GM12878 (cell line): ENCODE data around the gene GNA14. TPM values are rescaled to one million over a fixed set of nuclear protein-coding genes. Genes with fewer than 3 reads are reported as not detected.
"Not testable (repeated sequence)": the region's sequence is repeated elsewhere in the genome, so short reads cannot be mapped to it uniquely, and the experiment has no call there.

Source experiments
- ATAC-seq: fragments of 200-7000 bp; cut with Tn5 transposase; 3 replicates; pipeline ENCODE4 v1.9.1; 2020; ENCODE audit warnings: mild to moderate bottlenecking, moderate library complexity
- BruUV-seq: library from RNA; stranded (reverse); fragments of 400-500 nt; replicated peaks from 2 replicates; lab custom pipeline; 2021; lab: Mats Ljungman, UMichigan
- CTCF ChIA-PET: fragments of 300-600 bp; sonication (Branson Sonifier 250); formaldehyde crosslinking; extraction: SDS; loops from one replicate; lab custom pipeline; 2021; ENCODE audit warnings: inconsistent platforms; lab: Yijun Ruan, JAX
- POLR2A ChIA-PET: fragments of 350-600 bp; formaldehyde crosslinking; extraction: SDS; loops from one replicate; lab custom pipeline; 2021; ENCODE audit warnings: inconsistent platforms; lab: Charles Lee
- RAD21 ChIA-PET: fragments of 300-600 bp; sonication (Branson Sonifier 250); formaldehyde crosslinking; loops from one replicate; lab custom pipeline; 2023; ENCODE audit warnings: antibody characterized with exemption; ENCODE audit not compliant: unreplicated experiment; lab: Charles Lee
- SMC1A ChIA-PET: fragments of 300-600 bp; sonication (Branson Sonifier 250); formaldehyde crosslinking; loops from one replicate; lab custom pipeline; 2023; ENCODE audit not compliant: unreplicated experiment, uncharacterized antibody; lab: Charles Lee
- DNase-seq: peaks from one replicate; pipeline ENCODE4 v3.0.0-alpha.2; 2011; ENCODE audit warnings: low read depth, low spot score
- FAIRE-seq: peaks from 3 replicates; lab custom pipeline; 2011; peaks lifted over from hg19 to GRCh38; lab: Jason Lieb, UNC
- H2AFZ ChIP-seq: 2 replicates; pipeline ENCODE4 v1.6.0; 2011; ENCODE audit warnings: low read depth, low read length, control low read depth; ENCODE audit not compliant: control insufficient read depth
- H3K27ac ChIP-seq: 2 replicates; pipeline ENCODE4 v1.5.1; 2011; ENCODE audit warnings: control low read depth; ENCODE audit not compliant: control insufficient read depth, insufficient read depth
- H3K27me3 ChIP-seq, 2 experiments: replicated peaks in 1 of 2; 2 replicates each; pipeline versions ENCODE4 v1.6.0 to v1.6.1; 2011; ENCODE audit warnings: low read length in 1 of 2; ENCODE audit not compliant: control insufficient read depth in 2 of 2, insufficient read depth in 2 of 2
- H3K36me3 ChIP-seq, 2 experiments: 2 replicates each; pipeline ENCODE4 v1.5.1; 2011; ENCODE audit warnings: low read length in 1 of 2; ENCODE audit not compliant: control insufficient read depth in 2 of 2, insufficient read depth in 2 of 2
- H3K4me1 ChIP-seq: 2 replicates; pipeline ENCODE4 v1.6.1; 2011; ENCODE audit warnings: mild to moderate bottlenecking, low read length, moderate library complexity, mixed read lengths; ENCODE audit not compliant: control insufficient read depth, insufficient read depth
- H3K4me2 ChIP-seq: 2 replicates; pipeline ENCODE4 v1.6.0; 2011; ENCODE audit warnings: control low read depth; ENCODE audit not compliant: control insufficient read depth, insufficient read depth
- H3K4me3 ChIP-seq: fragments of 200-600 bp; sonication (generic); 2 replicates; pipeline ENCODE4 v1.5.1; 2016
- H3K79me2 ChIP-seq: 2 replicates; pipeline ENCODE4 v1.6.0; 2011; ENCODE audit warnings: low read length; ENCODE audit not compliant: control insufficient read depth, insufficient read depth
- H3K9ac ChIP-seq: 2 replicates; pipeline ENCODE4 v1.8.0; 2011; ENCODE audit warnings: low read length, control low read depth, mixed read lengths; ENCODE audit not compliant: control insufficient read depth, insufficient read depth
- H3K9me3 ChIP-seq: replicated peaks from 3 replicates; pipeline ENCODE4 v1.5.1; 2011; ENCODE audit warnings: mild to moderate bottlenecking, low read length; ENCODE audit not compliant: control insufficient read depth, insufficient read depth
- H4K20me1 ChIP-seq: 2 replicates; pipeline ENCODE4 v1.6.0; 2011; ENCODE audit not compliant: control insufficient read depth, insufficient read depth
- E4F1 ChIP-seq: fragments of 450-650 bp; IDR thresholded peaks from 2 replicates; pipeline ENCODE4 v1.6.1; 2018; ENCODE audit warnings: borderline replicate concordance, mild to moderate bottlenecking; ENCODE audit not compliant: partially characterized antibody
- FOS ChIP-seq: IDR thresholded peaks from 3 replicates; pipeline ENCODE4 v1.6.1; 2011; ENCODE audit warnings: borderline replicate concordance; ENCODE audit not compliant: insufficient read length; ENCODE audit errors: extremely low read depth
- GABPA ChIP-seq: IDR thresholded peaks from 2 replicates; pipeline ENCODE4 v1.6.1; 2014; ENCODE audit warnings: antibody characterized with exemption, low read depth, mild to moderate bottlenecking, inconsistent platforms
- MEF2A ChIP-seq: IDR thresholded peaks from 2 replicates; pipeline ENCODE4 v1.6.1; 2011; ENCODE audit warnings: low read depth, mild to moderate bottlenecking, low read length, moderate library complexity; ENCODE audit not compliant: insufficient read depth
- MEF2B ChIP-seq: fragments of 450-650 bp; IDR thresholded peaks from 2 replicates; pipeline ENCODE4 v1.6.1; 2018; ENCODE audit warnings: mild to moderate bottlenecking, moderate library complexity; ENCODE audit not compliant: partially characterized antibody, poor library complexity, severe bottlenecking
- POLR2AphosphoS2 ChIP-seq: IDR thresholded peaks from 2 replicates; pipeline ENCODE4 v1.6.1; 2011; ENCODE audit warnings: low read depth, mild to moderate bottlenecking, low read length, improper control_type of control experiment, moderate library complexity
- WGBS: methylation state at CpG from one replicate; pipeline ENCODE4 v1.1.6; 2016; ENCODE audit warnings: low lambda C conversion rate; ENCODE audit not compliant: insufficient replicate concordance, insufficient coverage; ENCODE audit errors: missing lambda C conversion rate; 5-methylcytosine and 5-hydroxymethylcytosine counted together
- in situ Hi-C: fragments of 300-500 bp; cut with MboI; formaldehyde crosslinking; loops from 9 replicates; pipeline ENCODE4 v1.14.3; 2018; ENCODE audit warnings: mixed read lengths
- intact Hi-C: fragments of 100-400 bp; cut with micrococcal nuclease; formaldehyde crosslinking; loops from one replicate; pipeline ENCODE4 v1.14.2; 2022; ENCODE audit not compliant: unreplicated experiment
- polyA plus RNA-seq, 11 experiments: library from polyadenylated mRNA; depleted of rRNA in 4 of 11; unstranded in 6 of 11; stranded (reverse) in 5 of 11; fragments of >200 nt; fragmentation: Nextera tagmentation in 4 of 11; fragmentation: Illumina TruSeq in 1 of 11; extraction: Ambion mirVana in 4 of 11; extraction: Trizol in 1 of 11; gene quantifications; 1 replicate in 1 of 11; 2 replicates in 10 of 11; pipeline versions ENCODE4 v1.2.1 to v1.2.3, GENCODE V29; 2011 to 2016; ENCODE audit warnings: inconsistent platforms in 2 of 11, missing spikeins in 2 of 11, low read depth in 1 of 11
- total RNA-seq, 4 experiments: library from RNA; depleted of rRNA in 3 of 4; stranded (reverse); fragments of >200 nt in 3 of 4; fragmentation: Illumina TruSeq in 1 of 4; extraction: Trizol in 1 of 4; gene quantifications; 2 replicates each; pipeline versions ENCODE4 v1.2.1 to v1.2.3, GENCODE V29; 2013 to 2021
- TF ChIP-seq, protein P1 (sequence below): fragments of 450-650 bp; conservative IDR thresholded peaks from 2 replicates; pipeline ENCODE4 v1.6.1; 2017; ENCODE audit warnings: mild to moderate bottlenecking, moderate library complexity
- TF ChIP-seq, protein P2 (sequence below): fragments of 450-650 bp; IDR thresholded peaks from 2 replicates; pipeline ENCODE4 v1.6.1; 2016; ENCODE audit warnings: mild to moderate bottlenecking

GNA14 gene
- total and polyA plus RNA-seq, 10 of the 15 experiments (the other 5 are each of a cell fraction or from before 2014, with no cell fraction given), result 0.17 TPM; not detected in 9

DNA sequence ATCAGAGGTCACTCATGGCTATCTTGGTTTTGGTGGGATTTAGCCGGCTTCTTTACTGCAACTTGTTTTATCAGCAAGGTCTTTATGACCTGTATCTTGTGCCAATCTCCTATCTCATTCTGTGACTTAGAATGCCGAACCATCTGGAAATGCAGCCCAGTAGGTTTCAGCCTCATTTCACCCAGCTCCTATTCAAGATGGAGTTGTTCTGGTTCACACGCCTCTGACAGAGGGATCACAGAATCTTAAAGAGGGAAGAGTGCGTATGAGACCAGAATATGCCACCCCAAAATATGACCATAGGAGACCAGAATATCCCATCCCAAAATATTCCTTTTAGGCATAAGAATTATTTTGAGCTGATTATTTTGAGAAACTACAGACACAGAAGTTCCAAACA is 63.2 kb downstream of the GNA14 start:
- H4K20me1 ChIP-seq, in situ Hi-C loops, H3K79me2 ChIP-seq, H3K4me3 ChIP-seq, H3K36me3 ChIP-seq, CTCF ChIA-PET, H3K27ac ChIP-seq, H3K9me3 ChIP-seq, POLR2A ChIA-PET, H3K4me1 ChIP-seq, FAIRE-seq, H2AFZ ChIP-seq, H3K4me2 ChIP-seq, RAD21 ChIA-PET, H3K27me3 ChIP-seq, ATAC-seq, BruUV-seq, H3K9ac ChIP-seq, DNase-seq: not testable (repeated sequence)
- SMC1A ChIA-PET, result interaction anchor here (2.0 kb wide), 1 partner anchor 12 kb away, joined by 6 read pairs; no protein-coding TSS in a partner anchor
- WGBS, result 35% methylated on average over 4 of the region's 4 CpGs
- intact Hi-C loops, result loop anchor here (10.0 kb wide), 1 partner anchor 130 kb away; no protein-coding TSS in a partner anchor

- no peak overlapping the region for H3K9ac ChIP-seq
- no peaks in the 10 kb centered on the region for H4K20me1 ChIP-seq
- ChIA-PET SMC1A (no interaction called here), CTCF (no interaction called here), RAD21 (no interaction called here), POLR2A (no interaction called here)
- no peaks in the 10 kb centered on the region for H3K36me3 ChIP-seq
- in situ Hi-C loops (no loop called here), intact Hi-C loops (loop anchor here (10.0 kb wide), 1 partner anchor 128 kb away; no protein-coding TSS in a partner anchor)
- FAIRE-seq (no peak), ATAC-seq (no peak), DNase-seq (no peak)
- H3K27ac ChIP-seq, result no peak overlapping the region
- no peak overlapping the region for H2AFZ ChIP-seq
- no TSS peak for BruUV-seq
- no peaks in the 10 kb centered on the region for H3K4me1 ChIP-seq
- H3K27me3 ChIP-seq, result no peaks in the 10 kb centered on the region; a peak in 2 of 4 replicates
- no peak overlapping the region for H3K4me2 ChIP-seq
- H3K4me3 ChIP-seq, result no peak overlapping the region
- WGBS, result 2% methylated on average over 5 of the region's 5 CpGs
- no peaks in the 10 kb centered on the region; the same call in 2 of the 3 replicates for H3K9me3 ChIP-seq
- no peaks in the 10 kb centered on the region for H3K79me2 ChIP-seq
- TF ChIP-seq, protein P1, sequence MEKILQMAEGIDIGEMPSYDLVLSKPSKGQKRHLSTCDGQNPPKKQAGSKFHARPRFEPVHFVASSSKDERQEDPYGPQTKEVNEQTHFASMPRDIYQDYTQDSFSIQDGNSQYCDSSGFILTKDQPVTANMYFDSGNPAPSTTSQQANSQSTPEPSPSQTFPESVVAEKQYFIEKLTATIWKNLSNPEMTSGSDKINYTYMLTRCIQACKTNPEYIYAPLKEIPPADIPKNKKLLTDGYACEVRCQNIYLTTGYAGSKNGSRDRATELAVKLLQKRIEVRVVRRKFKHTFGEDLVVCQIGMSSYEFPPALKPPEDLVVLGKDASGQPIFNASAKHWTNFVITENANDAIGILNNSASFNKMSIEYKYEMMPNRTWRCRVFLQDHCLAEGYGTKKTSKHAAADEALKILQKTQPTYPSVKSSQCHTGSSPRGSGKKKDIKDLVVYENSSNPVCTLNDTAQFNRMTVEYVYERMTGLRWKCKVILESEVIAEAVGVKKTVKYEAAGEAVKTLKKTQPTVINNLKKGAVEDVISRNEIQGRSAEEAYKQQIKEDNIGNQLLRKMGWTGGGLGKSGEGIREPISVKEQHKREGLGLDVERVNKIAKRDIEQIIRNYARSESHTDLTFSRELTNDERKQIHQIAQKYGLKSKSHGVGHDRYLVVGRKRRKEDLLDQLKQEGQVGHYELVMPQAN, result no peak
- TF ChIP-seq E4F1, result no peak
- no peak for TF ChIP-seq POLR2AphosphoS2
- no peak for TF ChIP-seq FOS
- TF ChIP-seq MEF2A, result no peak
- TF ChIP-seq GABPA, result no peak
- no peak for TF ChIP-seq MEF2B
- TF ChIP-seq, protein P2, sequence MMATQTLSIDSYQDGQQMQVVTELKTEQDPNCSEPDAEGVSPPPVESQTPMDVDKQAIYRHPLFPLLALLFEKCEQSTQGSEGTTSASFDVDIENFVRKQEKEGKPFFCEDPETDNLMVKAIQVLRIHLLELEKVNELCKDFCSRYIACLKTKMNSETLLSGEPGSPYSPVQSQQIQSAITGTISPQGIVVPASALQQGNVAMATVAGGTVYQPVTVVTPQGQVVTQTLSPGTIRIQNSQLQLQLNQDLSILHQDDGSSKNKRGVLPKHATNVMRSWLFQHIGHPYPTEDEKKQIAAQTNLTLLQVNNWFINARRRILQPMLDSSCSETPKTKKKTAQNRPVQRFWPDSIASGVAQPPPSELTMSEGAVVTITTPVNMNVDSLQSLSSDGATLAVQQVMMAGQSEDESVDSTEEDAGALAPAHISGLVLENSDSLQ, result no peak
Observed at GRCh38 chr9:77582961-77583576, 65.1 kb downstream of the GNA14 start.
